ENCODE data around the gene PPA2. TPM values are rescaled to one million over a fixed set of nuclear protein-coding genes. Genes with fewer than 3 reads are reported as not detected.
A peak's percentile ranks its signal among the peaks of the same experiment; 100 is the strongest.

The PPA2 gene
- total RNA-seq, 1 experiment from 2014 or later, result 98.5 TPM

DNA sequence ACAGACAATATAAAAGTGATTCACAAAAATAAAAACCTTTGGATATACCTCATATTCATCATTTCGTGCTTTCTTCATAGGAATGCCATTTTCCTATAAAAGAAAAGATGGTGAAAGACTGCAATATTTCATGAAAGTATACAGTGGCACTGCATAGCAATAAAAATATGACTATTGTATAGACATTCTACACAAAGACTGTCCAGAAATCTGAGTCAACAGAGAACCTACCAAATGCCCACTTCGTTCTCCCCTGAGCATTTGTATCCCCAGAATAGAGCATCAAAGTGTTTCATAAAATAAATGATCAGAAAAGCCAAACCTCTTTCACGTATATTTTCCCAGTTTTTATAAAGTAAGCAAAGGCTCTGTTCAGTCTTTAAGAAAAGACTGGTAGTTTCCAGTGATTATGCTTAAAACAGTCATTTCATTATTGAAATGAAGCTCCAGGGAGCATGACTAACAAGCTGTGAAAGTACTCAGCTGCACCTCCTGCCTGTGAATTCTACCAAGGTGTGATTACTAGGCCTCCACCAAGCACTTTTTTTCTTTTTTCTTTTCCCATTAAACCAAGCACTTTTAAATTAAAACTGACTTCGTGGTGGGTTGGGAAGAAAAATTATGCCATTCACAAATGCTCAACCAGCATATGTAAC is 20.2 kb downstream of the PPA2 start (continued):
- TF ChIP-seq, protein P1, sequence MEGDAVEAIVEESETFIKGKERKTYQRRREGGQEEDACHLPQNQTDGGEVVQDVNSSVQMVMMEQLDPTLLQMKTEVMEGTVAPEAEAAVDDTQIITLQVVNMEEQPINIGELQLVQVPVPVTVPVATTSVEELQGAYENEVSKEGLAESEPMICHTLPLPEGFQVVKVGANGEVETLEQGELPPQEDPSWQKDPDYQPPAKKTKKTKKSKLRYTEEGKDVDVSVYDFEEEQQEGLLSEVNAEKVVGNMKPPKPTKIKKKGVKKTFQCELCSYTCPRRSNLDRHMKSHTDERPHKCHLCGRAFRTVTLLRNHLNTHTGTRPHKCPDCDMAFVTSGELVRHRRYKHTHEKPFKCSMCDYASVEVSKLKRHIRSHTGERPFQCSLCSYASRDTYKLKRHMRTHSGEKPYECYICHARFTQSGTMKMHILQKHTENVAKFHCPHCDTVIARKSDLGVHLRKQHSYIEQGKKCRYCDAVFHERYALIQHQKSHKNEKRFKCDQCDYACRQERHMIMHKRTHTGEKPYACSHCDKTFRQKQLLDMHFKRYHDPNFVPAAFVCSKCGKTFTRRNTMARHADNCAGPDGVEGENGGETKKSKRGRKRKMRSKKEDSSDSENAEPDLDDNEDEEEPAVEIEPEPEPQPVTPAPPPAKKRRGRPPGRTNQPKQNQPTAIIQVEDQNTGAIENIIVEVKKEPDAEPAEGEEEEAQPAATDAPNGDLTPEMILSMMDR (IDR thresholded peaks at IDR 0.05 in 2 of 3, conservative IDR thresholded peaks at IDR 0.05 in 1 of 3; ENCODE audit: borderline replicate concordance in 1 of 3, insufficient read depth in 1 of 3, low read depth in 2 of 3, low read length in 2 of 3), result no peak

DNA sequence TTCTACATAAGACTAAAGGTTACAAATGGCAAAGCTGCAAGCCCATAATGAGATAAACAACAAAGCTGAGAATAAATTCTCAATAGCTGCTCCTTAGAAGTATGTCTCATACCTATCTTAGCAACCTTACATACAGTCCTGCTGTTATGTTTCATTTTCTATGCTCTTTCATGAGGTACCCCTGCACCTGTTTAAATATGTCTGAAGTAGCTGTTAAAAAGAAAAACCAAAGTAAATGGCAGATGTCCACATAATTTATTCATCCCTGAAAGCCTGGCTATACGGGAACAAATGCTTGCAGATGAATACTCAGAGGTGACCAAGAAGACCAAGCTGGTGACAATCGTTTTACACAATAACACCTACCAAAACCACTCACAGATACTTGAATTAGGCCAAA is 22.5 kb downstream of the PPA2 start:
- no peak for TF ChIP-seq POLR2AphosphoS5 (IDR thresholded peaks at IDR 0.05; ENCODE audit: low read depth, low read length)
- TF ChIP-seq FOSL1 (IDR thresholded peaks at IDR 0.05; ENCODE audit: low read depth), result no peak
- Histone ChIP-seq H3K27me3 (ENCODE audit: insufficient read depth, low read length) (no peaks in the 10 kb centered on the region), H3K79me2 (ENCODE audit: insufficient read depth, low read length) (no peaks in the 10 kb centered on the region; the same call in 1 of the 2 replicates), H3K9ac (ENCODE audit: low read length) (no peak overlapping the region), H3K9me2 (ENCODE audit: insufficient read depth) (no peaks in the 10 kb centered on the region), H3K4me3 (replicated peaks in 1 of 2; ENCODE audit: low read depth in 1 of 2, low read length in 2 of 2) (no peak overlapping the region), H3K9me3 (ENCODE audit: control insufficient read depth in 1 of 2, insufficient read depth in 1 of 2, low read depth in 1 of 2, low read length in 2 of 2) (no peaks in the 10 kb centered on the region), H3K4me2 (ENCODE audit: low read length) (no peak overlapping the region), H2AFZ (ENCODE audit: low read depth, low read length, poor library complexity, severe bottlenecking) (no peak overlapping the region), H3K36me3 (ENCODE audit: control insufficient read depth in 1 of 2, insufficient read depth in 2 of 2, low read length in 2 of 2) (peaks cover 0 to 9% of the 10 kb centered on the region in 2 experiments; a peak in 1 of 4 replicates), H3K4me1 (ENCODE audit: control insufficient read depth in 1 of 2, insufficient read depth in 2 of 2, low read length in 2 of 2) (no peaks in the 10 kb centered on the region), H3K27ac (ENCODE audit: low read depth, low read length) (no peak overlapping the region), H4K20me1 (ENCODE audit: insufficient read depth) (no peaks in the 10 kb centered on the region)
- DNase-seq (ENCODE audit: low read depth, low spot score) (no peak), ATAC-seq (no peak)
- CTCF ChIA-PET, result no interaction called here
- intact Hi-C loops (cut with micrococcal nuclease), result loop anchor here (5.0 kb wide), 1 partner anchor 309 kb away; no protein-coding TSS in a partner anchor
- no TSS peak for BruUV-seq (replicated peaks)
- POLR2A ChIA-PET, result no interaction called here
- RAD21 ChIA-PET (ENCODE audit: low non-redundant PET in 1 of 2, low total read pairs in 2 of 2, uncharacterized antibody in 2 of 2, unreplicated experiment in 2 of 2), result no interaction called here

DNA sequence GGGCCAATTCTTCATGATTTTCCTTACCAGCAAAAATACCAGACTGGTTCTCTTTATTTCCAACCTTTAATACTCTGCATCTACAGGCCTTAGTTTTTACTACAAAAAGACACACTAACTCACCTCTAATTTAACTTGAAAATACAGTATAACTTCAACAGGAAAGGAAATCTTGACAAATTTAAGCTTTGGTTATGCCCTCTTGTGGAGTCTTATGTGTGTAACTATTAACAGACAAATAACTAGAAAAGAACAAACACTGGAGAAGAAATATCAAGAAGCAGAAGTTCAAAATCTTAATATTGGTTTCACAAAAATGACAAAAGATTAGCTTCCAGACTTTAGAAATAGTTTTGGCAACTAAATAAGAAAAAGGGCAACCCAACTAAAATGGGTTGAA is 33.0 kb downstream of the PPA2 start:
- peaks cover 8 to 14% of the 10 kb centered on the region in 2 experiments; a peak in 2 of 4 replicates for H3K36me3 ChIP-seq (ENCODE audit: control insufficient read depth in 1 of 2, insufficient read depth in 2 of 2, low read length in 2 of 2)
- ATAC-seq (no peak), DNase-seq (ENCODE audit: low read depth, low spot score) (no peak)
- no peak overlapping the region for H3K9ac ChIP-seq (ENCODE audit: low read length)
- no peaks in the 10 kb centered on the region; the same call in 1 of the 2 replicates for H3K79me2 ChIP-seq (ENCODE audit: insufficient read depth, low read length)
- ChIA-PET POLR2A (no interaction called here), CTCF (no interaction called here), RAD21 (ENCODE audit: low non-redundant PET in 1 of 2, low total read pairs in 2 of 2, uncharacterized antibody in 2 of 2, unreplicated experiment in 2 of 2) (no interaction called here)
- no peak overlapping the region for H2AFZ ChIP-seq (ENCODE audit: low read depth, low read length, poor library complexity, severe bottlenecking)
- H4K20me1 ChIP-seq (ENCODE audit: insufficient read depth), result no peaks in the 10 kb centered on the region
- intact Hi-C loops (cut with micrococcal nuclease), result no loop called here
- H3K4me2 ChIP-seq (ENCODE audit: low read length), result no peak overlapping the region
- H3K27me3 ChIP-seq (ENCODE audit: insufficient read depth, low read length), result no peaks in the 10 kb centered on the region
- TF ChIP-seq ELF1 (IDR thresholded peaks at IDR 0.05; ENCODE audit: borderline replicate concordance, low read depth), result no peak
- TF ChIP-seq EGR1 (IDR thresholded peaks at IDR 0.05; ENCODE audit: low read depth), result no peak
- TF ChIP-seq, protein P1 (IDR thresholded peaks at IDR 0.05 in 2 of 3, conservative IDR thresholded peaks at IDR 0.05 in 1 of 3; ENCODE audit: borderline replicate concordance in 1 of 3, insufficient read depth in 1 of 3, low read depth in 2 of 3, low read length in 2 of 3), result 0 out of 6 replicates have a peak, but pooled peaks of 1 of the 3 experiments have one; percentile 17
- H3K9me3 ChIP-seq (ENCODE audit: control insufficient read depth in 1 of 2, insufficient read depth in 1 of 2, low read depth in 1 of 2, low read length in 2 of 2), result no peaks in the 10 kb centered on the region
- BruUV-seq (replicated peaks), result no TSS peak
- H3K4me3 ChIP-seq (replicated peaks in 1 of 2; ENCODE audit: low read depth in 1 of 2, low read length in 2 of 2), result no peak overlapping the region
- no peaks in the 10 kb centered on the region for H3K4me1 ChIP-seq (ENCODE audit: control insufficient read depth in 1 of 2, insufficient read depth in 2 of 2, low read length in 2 of 2)
- H3K27ac ChIP-seq (ENCODE audit: low read depth, low read length), result no peak overlapping the region
- H3K9me2 ChIP-seq (ENCODE audit: insufficient read depth), result no peaks in the 10 kb centered on the region

Data from HCT116 (cell line).